Measurements from ENCODE around the gene LAMB3.

Gene LAMB3

GRCh38 chr1:209689477-209689876 lies 37.3 kb upstream of the LAMB3 start:
- TF ChIP-seq ZFX (IDR thresholded peaks at IDR 0.05) (no peak), CTCF (conservative IDR thresholded peaks at IDR 0.05) (no peak)
- no peak overlapping the region for H3K27ac ChIP-seq

- TF ChIP-seq ZFX (IDR thresholded peaks at IDR 0.05) (no peak), CTCF (conservative IDR thresholded peaks at IDR 0.05) (no peak)
- H3K27ac ChIP-seq, result no peak overlapping the region
These were observed 36.6 kb upstream of the LAMB3 start for GRCh38 chr1:209688746-209689234.

- no peak overlapping the region for H3K27ac ChIP-seq
- TF ChIP-seq ZFX (IDR thresholded peaks at IDR 0.05), result no peak
- no peak for TF ChIP-seq CTCF (conservative IDR thresholded peaks at IDR 0.05)
These were observed 34.1 kb upstream of the LAMB3 start for GRCh38 chr1:209686322-209686721.

- TF ChIP-seq CTCF (conservative IDR thresholded peaks at IDR 0.05) (no peak), ZFX (IDR thresholded peaks at IDR 0.05) (no peak)
These were observed 33.6 kb upstream of the LAMB3 start for GRCh38 chr1:209685821-209686220.

GRCh38 chr1:209678981-209679539 lies 26.8 kb upstream of the LAMB3 start:
- no peak overlapping the region for H3K27ac ChIP-seq
- TF ChIP-seq CTCF (conservative IDR thresholded peaks at IDR 0.05) (no peak), ZFX (IDR thresholded peaks at IDR 0.05) (no peak)

More at GRCh38 chr1:209685821-209686220, 33.6 kb upstream of the LAMB3 start:
- no peak overlapping the region for H3K27ac ChIP-seq

GRCh38 chr1:209675565-209676154 lies 23.4 kb upstream of the LAMB3 start:
- no peak overlapping the region for H3K27ac ChIP-seq
- TF ChIP-seq CTCF (conservative IDR thresholded peaks at IDR 0.05), result no peak

GRCh38 chr1:209674957-209675564 lies 22.8 kb upstream of the LAMB3 start, which contains the start of gene G0S2:
TSS of gene G0S2 (plus strand) at chr1:209675412. CDS start at chr1:209675685, 273 bp downstream.
- no peak within 1 kb of the TSS; the same call in 1 of the 2 replicates for H3K27ac ChIP-seq
- no peak for TF ChIP-seq ZFX (IDR thresholded peaks at IDR 0.05)
- no peak for TF ChIP-seq CTCF (conservative IDR thresholded peaks at IDR 0.05)
